HEK293 (cell line): Measurements from ENCODE around the gene EED.

ENCODE experiments used
- ATF2 ChIP-seq: fragments of 450-650 bp; formaldehyde crosslinking; IDR thresholded peaks from 2 replicates; pipeline ENCODE4 v1.5.1; 2016; ENCODE audit warnings: missing biosample characterization, missing genetic modification characterization, low read depth
- ELK4 ChIP-seq: IDR thresholded peaks from 2 replicates; pipeline ENCODE4 v1.6.1; 2011; ENCODE audit warnings: mild to moderate bottlenecking, low read depth, low read length, borderline replicate concordance
- FEZF1 ChIP-seq: fragments of 450-650 bp; formaldehyde crosslinking; IDR thresholded peaks from 2 replicates; pipeline ENCODE4 v1.5.1; 2016; ENCODE audit warnings: missing biosample characterization, missing genetic modification characterization
- GLI4 ChIP-seq: fragments of 450-650 bp; formaldehyde crosslinking; IDR thresholded peaks from 2 replicates; pipeline ENCODE4 v1.5.1; 2016; ENCODE audit warnings: missing biosample characterization, missing genetic modification characterization
- IKZF3 ChIP-seq: fragments of 450-650 bp; IDR thresholded peaks from 2 replicates; pipeline ENCODE4 v1.5.0; 2018; ENCODE audit warnings: missing biosample characterization, mild to moderate bottlenecking, missing genetic modification characterization, moderate library complexity
- KLF10 ChIP-seq: fragments of 450-650 bp; IDR thresholded peaks from 2 replicates; pipeline ENCODE4 v1.5.1; 2018; ENCODE audit warnings: missing biosample characterization, mild to moderate bottlenecking, missing genetic modification characterization
- KLF16 ChIP-seq: fragments of 450-650 bp; formaldehyde crosslinking; IDR thresholded peaks from 2 replicates; pipeline ENCODE4 v1.5.1; 2017; ENCODE audit warnings: missing biosample characterization, missing genetic modification characterization
- KLF7 ChIP-seq: fragments of 450-650 bp; formaldehyde crosslinking; IDR thresholded peaks from 2 replicates; pipeline ENCODE4 v1.5.1; 2016; ENCODE audit warnings: missing biosample characterization, missing genetic modification characterization, borderline replicate concordance
- MYNN ChIP-seq: fragments of 450-650 bp; formaldehyde crosslinking; IDR thresholded peaks from 2 replicates; pipeline ENCODE4 v1.5.1; 2016; ENCODE audit warnings: missing biosample characterization, missing genetic modification characterization, borderline replicate concordance
- PRDM10 ChIP-seq: fragments of 450-650 bp; formaldehyde crosslinking; IDR thresholded peaks from 2 replicates; pipeline ENCODE4 v1.5.1; 2016; ENCODE audit warnings: missing biosample characterization, missing genetic modification characterization
- RBAK ChIP-seq: fragments of 450-650 bp; formaldehyde crosslinking; IDR thresholded peaks from 2 replicates; pipeline ENCODE4 v1.5.1; 2016; ENCODE audit warnings: missing biosample characterization, missing genetic modification characterization
- YY2 ChIP-seq: fragments of 450-650 bp; formaldehyde crosslinking; IDR thresholded peaks from 2 replicates; pipeline ENCODE4 v1.5.1; 2016; ENCODE audit warnings: missing biosample characterization, missing genetic modification characterization
- ZBTB20 ChIP-seq: fragments of 450-650 bp; formaldehyde crosslinking; IDR thresholded peaks from 2 replicates; pipeline ENCODE4 v1.5.1; 2016; ENCODE audit warnings: missing biosample characterization, missing genetic modification characterization
- ZNF23 ChIP-seq: fragments of 450-650 bp; formaldehyde crosslinking; IDR thresholded peaks from 2 replicates; pipeline ENCODE4 v1.5.1; 2016; ENCODE audit warnings: missing biosample characterization, missing genetic modification characterization, borderline replicate concordance
- ZNF248 ChIP-seq: fragments of 450-650 bp; formaldehyde crosslinking; IDR thresholded peaks from 2 replicates; pipeline ENCODE4 v1.5.1; 2017; ENCODE audit warnings: missing biosample characterization, missing genetic modification characterization
- ZNF280D ChIP-seq: fragments of 450-650 bp; formaldehyde crosslinking; IDR thresholded peaks from 2 replicates; pipeline ENCODE4 v1.5.1; 2016; ENCODE audit warnings: missing biosample characterization, missing genetic modification characterization
- ZNF341 ChIP-seq: fragments of 450-650 bp; formaldehyde crosslinking; IDR thresholded peaks from 2 replicates; pipeline ENCODE4; 2016; ENCODE audit warnings: low read depth, missing biosample characterization, missing genetic modification characterization
- ZNF558 ChIP-seq: fragments of 450-650 bp; formaldehyde crosslinking; IDR thresholded peaks from 2 replicates; pipeline ENCODE4 v1.5.1; 2016; ENCODE audit warnings: missing biosample characterization, missing genetic modification characterization
- ZNF626 ChIP-seq: fragments of 450-650 bp; sonication (Bioruptor Pico); formaldehyde crosslinking; IDR thresholded peaks from 2 replicates; pipeline ENCODE4 v1.5.1; 2018; ENCODE audit warnings: missing biosample characterization, missing genetic modification characterization, inconsistent platforms
- ZNF654 ChIP-seq: fragments of 450-650 bp; formaldehyde crosslinking; IDR thresholded peaks from 2 replicates; pipeline ENCODE4 v1.5.1; 2016; ENCODE audit warnings: low read depth, missing biosample characterization, missing genetic modification characterization
- ZNF768 ChIP-seq: fragments of 450-650 bp; formaldehyde crosslinking; IDR thresholded peaks from 2 replicates; pipeline ENCODE4 v1.5.1; 2018; ENCODE audit warnings: missing biosample characterization, mild to moderate bottlenecking, missing genetic modification characterization
- ZNF843 ChIP-seq: fragments of 450-650 bp; formaldehyde crosslinking; IDR thresholded peaks from 2 replicates; pipeline ENCODE4 v1.5.1; 2016; ENCODE audit warnings: missing biosample characterization, missing genetic modification characterization
- TF ChIP-seq, protein P1 (sequence below): fragments of 450-650 bp; IDR thresholded peaks from 2 replicates; pipeline ENCODE4 v1.5.1; 2018; ENCODE audit warnings: missing biosample characterization, missing genetic modification characterization
- TF ChIP-seq, protein P2 (sequence below): fragments of 450-650 bp; formaldehyde crosslinking; IDR thresholded peaks from 2 replicates; pipeline ENCODE4 v1.5.1; 2016; ENCODE audit warnings: missing biosample characterization, missing genetic modification characterization
- TF ChIP-seq, protein P3 (sequence below): fragments of 450-650 bp; formaldehyde crosslinking; IDR thresholded peaks from 2 replicates; pipeline ENCODE4 v1.5.1; 2016; ENCODE audit warnings: missing biosample characterization, missing genetic modification characterization

EED gene

DNA sequence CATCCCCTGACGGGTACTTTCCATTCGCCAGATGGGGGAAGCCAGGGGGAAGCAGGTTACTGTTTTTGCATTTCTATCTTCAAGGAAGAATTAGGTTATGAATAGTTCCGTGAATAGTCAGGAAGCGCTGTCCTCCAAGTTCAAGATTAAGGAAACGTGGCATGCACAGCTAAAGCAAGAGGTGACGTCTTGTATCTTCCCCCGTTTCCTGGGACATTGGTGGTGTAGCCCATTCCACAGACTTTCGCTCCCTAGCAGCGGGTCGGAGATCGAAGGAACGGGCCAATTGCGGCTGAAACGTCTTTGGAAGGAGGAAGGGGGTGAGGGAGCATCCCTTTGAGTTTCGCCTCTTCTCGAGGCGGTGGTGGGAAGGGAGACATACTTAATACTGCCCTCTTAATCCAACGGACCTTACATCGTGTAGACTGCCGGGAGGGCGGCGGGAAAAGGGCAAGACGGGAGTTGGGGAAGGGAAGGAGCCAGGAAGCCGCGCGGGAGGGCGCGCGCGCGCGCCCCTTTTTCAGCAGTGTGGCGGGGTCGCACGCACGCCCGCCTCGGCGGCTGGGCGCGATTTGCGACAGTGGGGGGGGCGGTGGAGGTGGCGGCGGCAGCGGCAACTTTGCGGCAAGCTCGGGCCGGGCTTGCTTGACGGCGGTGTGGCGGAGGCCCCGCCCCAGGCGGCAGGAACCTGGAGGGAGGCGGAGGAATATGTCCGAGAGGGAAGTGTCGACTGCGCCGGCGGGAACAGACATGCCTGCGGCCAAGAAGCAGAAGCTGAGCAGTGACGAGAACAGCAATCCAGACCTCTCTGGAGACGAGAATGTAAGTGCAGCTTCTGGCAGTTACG, at the start of gene EED (continued):
- TF ChIP-seq ELK4 (no peak), ZNF843 (tag by site-specific recombination) (no peak), ZNF280D (tag by site-specific recombination) (no peak), ZNF558 (no peak), ATF2 (tag by site-specific recombination) (no peak), ZNF23 (tag by site-specific recombination) (no peak), ZNF626 (tag by site-specific recombination) (no peak), ZNF768 (tag by site-specific recombination) (peak; percentile 97; the same call in 1 of the 2 replicates), ZNF341 (peak; percentile 83), ZNF654 (no peak), MYNN (tag by site-specific recombination) (no peak; the same call in 1 of the 2 replicates), KLF16 (tag by site-specific recombination) (peak; percentile 54), IKZF3 (tag by site-specific recombination) (peak; percentile 98), KLF7 (no peak), PRDM10 (tag by site-specific recombination) (peak; percentile 100), GLI4 (tag by site-specific recombination) (0 out of 2 replicates have a peak, but pooled peaks have one; percentile 30), YY2 (tag by site-specific recombination) (no peak), ZBTB20 (tag by site-specific recombination) (peak; percentile 63; the same call in 1 of the 2 replicates), ZNF248 (no peak), KLF10 (tag by site-specific recombination) (no peak; the same call in 1 of the 2 replicates), RBAK (tag by site-specific recombination) (no peak), FEZF1 (tag by site-specific recombination) (peak; percentile 58; the same call in 1 of the 2 replicates)
- TF ChIP-seq, protein P1, sequence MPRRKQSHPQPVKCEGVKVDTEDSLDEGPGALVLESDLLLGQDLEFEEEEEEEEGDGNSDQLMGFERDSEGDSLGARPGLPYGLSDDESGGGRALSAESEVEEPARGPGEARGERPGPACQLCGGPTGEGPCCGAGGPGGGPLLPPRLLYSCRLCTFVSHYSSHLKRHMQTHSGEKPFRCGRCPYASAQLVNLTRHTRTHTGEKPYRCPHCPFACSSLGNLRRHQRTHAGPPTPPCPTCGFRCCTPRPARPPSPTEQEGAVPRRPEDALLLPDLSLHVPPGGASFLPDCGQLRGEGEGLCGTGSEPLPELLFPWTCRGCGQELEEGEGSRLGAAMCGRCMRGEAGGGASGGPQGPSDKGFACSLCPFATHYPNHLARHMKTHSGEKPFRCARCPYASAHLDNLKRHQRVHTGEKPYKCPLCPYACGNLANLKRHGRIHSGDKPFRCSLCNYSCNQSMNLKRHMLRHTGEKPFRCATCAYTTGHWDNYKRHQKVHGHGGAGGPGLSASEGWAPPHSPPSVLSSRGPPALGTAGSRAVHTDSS (tag by site-specific recombination), result no peak
- TF ChIP-seq, protein P2, sequence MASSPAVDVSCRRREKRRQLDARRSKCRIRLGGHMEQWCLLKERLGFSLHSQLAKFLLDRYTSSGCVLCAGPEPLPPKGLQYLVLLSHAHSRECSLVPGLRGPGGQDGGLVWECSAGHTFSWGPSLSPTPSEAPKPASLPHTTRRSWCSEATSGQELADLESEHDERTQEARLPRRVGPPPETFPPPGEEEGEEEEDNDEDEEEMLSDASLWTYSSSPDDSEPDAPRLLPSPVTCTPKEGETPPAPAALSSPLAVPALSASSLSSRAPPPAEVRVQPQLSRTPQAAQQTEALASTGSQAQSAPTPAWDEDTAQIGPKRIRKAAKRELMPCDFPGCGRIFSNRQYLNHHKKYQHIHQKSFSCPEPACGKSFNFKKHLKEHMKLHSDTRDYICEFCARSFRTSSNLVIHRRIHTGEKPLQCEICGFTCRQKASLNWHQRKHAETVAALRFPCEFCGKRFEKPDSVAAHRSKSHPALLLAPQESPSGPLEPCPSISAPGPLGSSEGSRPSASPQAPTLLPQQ, result peak; percentile 65
- TF ChIP-seq, protein P3, sequence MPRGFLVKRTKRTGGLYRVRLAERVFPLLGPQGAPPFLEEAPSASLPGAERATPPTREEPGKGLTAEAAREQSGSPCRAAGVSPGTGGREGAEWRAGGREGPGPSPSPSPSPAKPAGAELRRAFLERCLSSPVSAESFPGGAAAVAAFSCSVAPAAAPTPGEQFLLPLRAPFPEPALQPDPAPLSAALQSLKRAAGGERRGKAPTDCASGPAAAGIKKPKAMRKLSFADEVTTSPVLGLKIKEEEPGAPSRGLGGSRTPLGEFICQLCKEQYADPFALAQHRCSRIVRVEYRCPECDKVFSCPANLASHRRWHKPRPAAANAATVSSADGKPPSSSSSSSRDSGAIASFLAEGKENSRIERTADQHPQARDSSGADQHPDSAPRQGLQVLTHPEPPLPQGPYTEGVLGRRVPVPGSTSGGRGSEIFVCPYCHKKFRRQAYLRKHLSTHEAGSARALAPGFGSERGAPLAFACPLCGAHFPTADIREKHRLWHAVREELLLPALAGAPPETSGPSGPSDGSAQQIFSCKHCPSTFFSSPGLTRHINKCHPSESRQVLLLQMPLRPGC, result no peak
